CD4-positive, alpha-beta T cell treated with Interleukin-15 for 4 hours (primary cell): ENCODE measurements around the gene RGS1.

ENCODE experiments used
- DNase-seq: peaks from one replicate; pipeline ENCODE4 v3.0.0-alpha.2; 2020; ENCODE audit warnings: low spot score

The RGS1 gene

GRCh38 chr1:192581131-192581927 lies 5.8 kb downstream of the RGS1 start:
- no peak for DNase-seq

GRCh38 chr1:192584866-192585265 lies 9.3 kb downstream of the RGS1 start:
- no peak for DNase-seq

- DNase-seq, result no peak
Observed at GRCh38 chr1:192587386-192588266, 12.1 kb downstream of the RGS1 start.

GRCh38 chr1:192588546-192588945 lies 13.0 kb downstream of the RGS1 start:
- DNase-seq, result no peak

GRCh38 chr1:192589813-192590212 lies 14.2 kb downstream of the RGS1 start:
- no peak for DNase-seq

GRCh38 chr1:192592517-192592916 lies 16.9 kb downstream of the RGS1 start:
- DNase-seq, result no peak

- DNase-seq, result no peak
Observed at GRCh38 chr1:192592981-192593708, 17.6 kb downstream of the RGS1 start.

- DNase-seq, result no peak
Observed at GRCh38 chr1:192595299-192595698, 19.7 kb downstream of the RGS1 start.

GRCh38 chr1:192598589-192598988 lies 23.0 kb downstream of the RGS1 start:
- no peak for DNase-seq

GRCh38 chr1:192600275-192600674 lies 24.7 kb downstream of the RGS1 start:
- DNase-seq, result no peak

- no peak for DNase-seq
Observed at GRCh38 chr1:192601143-192601542, 25.6 kb downstream of the RGS1 start.

GRCh38 chr1:192601567-192601966 lies 26.0 kb downstream of the RGS1 start:
- DNase-seq, result no peak

- no peak for DNase-seq
Observed at GRCh38 chr1:192602757-192603156, 27.2 kb downstream of the RGS1 start.

- DNase-seq, result no peak
Observed at GRCh38 chr1:192603218-192603787, 27.7 kb downstream of the RGS1 start.

- no peak for DNase-seq
Observed at GRCh38 chr1:192604979-192605620, 29.5 kb downstream of the RGS1 start.

- DNase-seq, result no peak
Observed at GRCh38 chr1:192608671-192609070, 33.1 kb downstream of the RGS1 start.

- peak; percentile 67 for DNase-seq
Observed at GRCh38 chr1:192609110-192610079, 33.8 kb downstream of the RGS1 start.

- peak; percentile 38 for DNase-seq
Observed at GRCh38 chr1:192610112-192610889, 34.7 kb downstream of the RGS1 start.

GRCh38 chr1:192615055-192615454 lies 39.5 kb downstream of the RGS1 start:
- no peak for DNase-seq
